ENCODE data around the gene CD47. TPM values are rescaled to one million over a fixed set of nuclear protein-coding genes. Genes with fewer than 3 reads are reported as not detected.

Gene CD47
- total RNA-seq, 1 experiment from 2014 or later: 63.6 TPM

GRCh38 chr3:108036401-108036800 is 54.4 kb downstream of the CD47 start:
- TF ChIP-seq, protein P1, sequence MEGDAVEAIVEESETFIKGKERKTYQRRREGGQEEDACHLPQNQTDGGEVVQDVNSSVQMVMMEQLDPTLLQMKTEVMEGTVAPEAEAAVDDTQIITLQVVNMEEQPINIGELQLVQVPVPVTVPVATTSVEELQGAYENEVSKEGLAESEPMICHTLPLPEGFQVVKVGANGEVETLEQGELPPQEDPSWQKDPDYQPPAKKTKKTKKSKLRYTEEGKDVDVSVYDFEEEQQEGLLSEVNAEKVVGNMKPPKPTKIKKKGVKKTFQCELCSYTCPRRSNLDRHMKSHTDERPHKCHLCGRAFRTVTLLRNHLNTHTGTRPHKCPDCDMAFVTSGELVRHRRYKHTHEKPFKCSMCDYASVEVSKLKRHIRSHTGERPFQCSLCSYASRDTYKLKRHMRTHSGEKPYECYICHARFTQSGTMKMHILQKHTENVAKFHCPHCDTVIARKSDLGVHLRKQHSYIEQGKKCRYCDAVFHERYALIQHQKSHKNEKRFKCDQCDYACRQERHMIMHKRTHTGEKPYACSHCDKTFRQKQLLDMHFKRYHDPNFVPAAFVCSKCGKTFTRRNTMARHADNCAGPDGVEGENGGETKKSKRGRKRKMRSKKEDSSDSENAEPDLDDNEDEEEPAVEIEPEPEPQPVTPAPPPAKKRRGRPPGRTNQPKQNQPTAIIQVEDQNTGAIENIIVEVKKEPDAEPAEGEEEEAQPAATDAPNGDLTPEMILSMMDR (conservative IDR thresholded peaks at IDR 0.05; ENCODE audit: low read depth, low read length): no peak
- TF ChIP-seq EZH2phosphoT487 (IDR thresholded peaks at IDR 0.05; ENCODE audit: borderline replicate concordance, low read length) (no peak), EZH2 (IDR thresholded peaks at IDR 0.05; ENCODE audit: low read length, unreplicated experiment) (no peak)
- no peak overlapping the region for H3K4me2 ChIP-seq (ENCODE audit: low read length)
- no peaks in the 10 kb centered on the region for H3K9me2 ChIP-seq (replicated peaks; ENCODE audit: low read length)
- H3K36me3 ChIP-seq (ENCODE audit: low read depth, low read length): no peaks in the 10 kb centered on the region
- ATAC-seq (no peak), DNase-seq (no peak)
- ChIA-PET POLR2A (ENCODE audit: unreplicated experiment) (no interaction called here), CTCF (no interaction called here)
- H3K9ac ChIP-seq (ENCODE audit: low read length): no peak overlapping the region
- H3F3A ChIP-seq (ENCODE audit: low read length, unreplicated experiment): no peaks in the 10 kb centered on the region
- 0 out of 2 replicates have a peak, but pooled peaks cover 6% of the 10 kb centered on the region for H3K4me1 ChIP-seq (ENCODE audit: insufficient read depth, low read length)
- H3K4me3 ChIP-seq (ENCODE audit: low read length): no peak overlapping the region
- BruUV-seq (replicated peaks): no TSS peak
- no peak overlapping the region for H2AFZ ChIP-seq (ENCODE audit: low read length)
- H3K79me2 ChIP-seq (ENCODE audit: low read length): no peaks in the 10 kb centered on the region
- H3K27ac ChIP-seq (ENCODE audit: low read length): no peak overlapping the region
- no peaks in the 10 kb centered on the region for H3K9me3 ChIP-seq (ENCODE audit: low read length)
- no peaks in the 10 kb centered on the region for H3K27me3 ChIP-seq (ENCODE audit: low read length)
- intact Hi-C loops (cut with micrococcal nuclease): no loop called here
- H4K20me1 ChIP-seq (ENCODE audit: low read length): no peaks in the 10 kb centered on the region

DNA sequence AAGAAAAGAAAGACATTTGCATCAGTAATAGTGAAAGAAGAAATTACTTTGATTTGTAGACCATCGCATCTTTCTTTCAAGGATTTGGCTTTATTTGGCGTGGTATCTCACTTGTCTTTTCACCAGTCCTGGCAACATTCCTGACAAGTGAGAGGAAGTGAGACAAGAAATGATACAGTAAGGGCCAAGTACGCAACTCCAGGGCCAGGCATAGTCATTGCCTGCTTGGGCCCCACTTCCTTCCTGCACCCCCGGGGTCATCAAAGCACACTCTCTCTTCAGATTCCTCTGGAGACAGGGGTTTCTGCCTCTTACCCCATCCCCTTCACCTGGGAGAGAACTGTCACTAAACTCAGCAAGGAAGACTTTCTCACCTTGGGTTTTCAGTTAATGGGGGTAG is 55.1 kb downstream of the CD47 start:
- no peak overlapping the region for H3K4me2 ChIP-seq (ENCODE audit: low read length)
- H3K27me3 ChIP-seq (ENCODE audit: low read length): no peaks in the 10 kb centered on the region
- intact Hi-C loops (cut with micrococcal nuclease): no loop called here
- no peak overlapping the region for H3K4me3 ChIP-seq (ENCODE audit: low read length)
- no peak overlapping the region for H2AFZ ChIP-seq (ENCODE audit: low read length)
- 0 out of 2 replicates have a peak, but pooled peaks cover 6% of the 10 kb centered on the region for H3K4me1 ChIP-seq (ENCODE audit: insufficient read depth, low read length)
- no peaks in the 10 kb centered on the region for H3K36me3 ChIP-seq (ENCODE audit: low read depth, low read length)
- H3K9me2 ChIP-seq (replicated peaks; ENCODE audit: low read length): no peaks in the 10 kb centered on the region
- no peaks in the 10 kb centered on the region for H3K79me2 ChIP-seq (ENCODE audit: low read length)
- TF ChIP-seq EZH2phosphoT487 (IDR thresholded peaks at IDR 0.05; ENCODE audit: borderline replicate concordance, low read length): no peak
- TF ChIP-seq, protein P1 (conservative IDR thresholded peaks at IDR 0.05; ENCODE audit: low read depth, low read length): no peak
- TF ChIP-seq EZH2 (IDR thresholded peaks at IDR 0.05; ENCODE audit: low read length, unreplicated experiment): no peak
- DNase-seq (no peak), ATAC-seq (no peak)
- no peaks in the 10 kb centered on the region for H3F3A ChIP-seq (ENCODE audit: low read length, unreplicated experiment)
- H3K9ac ChIP-seq (ENCODE audit: low read length): no peak overlapping the region
- ChIA-PET CTCF (no interaction called here), POLR2A (ENCODE audit: unreplicated experiment) (no interaction called here)
- H3K9me3 ChIP-seq (ENCODE audit: low read length): no peaks in the 10 kb centered on the region
- no TSS peak for BruUV-seq (replicated peaks)
- no peak overlapping the region for H3K27ac ChIP-seq (ENCODE audit: low read length)
- no peaks in the 10 kb centered on the region for H4K20me1 ChIP-seq (ENCODE audit: low read length)

DNA sequence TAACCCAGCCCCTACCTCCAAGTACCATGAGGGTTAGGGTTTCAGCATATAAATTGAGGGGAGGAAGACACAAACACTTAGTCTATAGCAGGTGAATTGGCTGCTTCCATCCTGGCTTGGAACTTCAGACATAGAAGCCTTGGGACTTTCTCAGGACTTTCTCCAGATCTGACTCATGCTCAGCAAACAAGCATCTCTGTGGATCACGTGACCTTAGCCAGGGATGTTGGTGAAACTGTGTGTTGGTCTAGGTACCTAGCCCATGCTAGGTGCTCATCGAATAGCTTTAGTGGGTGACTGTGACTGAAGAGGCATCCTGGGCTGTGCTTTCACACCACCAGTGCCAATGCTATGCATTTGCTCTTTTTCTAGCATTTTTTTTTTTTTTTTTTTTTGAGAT is 58.9 kb downstream of the CD47 start:
- no TSS peak for BruUV-seq (replicated peaks)
- Histone ChIP-seq H4K20me1 (ENCODE audit: low read length) (no peaks in the 10 kb centered on the region), H3K4me1 (ENCODE audit: insufficient read depth, low read length) (0 out of 2 replicates have a peak, but pooled peaks cover under 1% of the 10 kb centered on the region), H3K4me3 (ENCODE audit: low read length) (no peak overlapping the region), H3K9me3 (ENCODE audit: low read length) (no peaks in the 10 kb centered on the region), H2AFZ (ENCODE audit: low read length) (no peak overlapping the region), H3F3A (ENCODE audit: low read length, unreplicated experiment) (no peaks in the 10 kb centered on the region), H3K36me3 (ENCODE audit: low read depth, low read length) (no peaks in the 10 kb centered on the region), H3K9me2 (replicated peaks; ENCODE audit: low read length) (no peaks in the 10 kb centered on the region), H3K27ac (ENCODE audit: low read length) (no peak overlapping the region), H3K4me2 (ENCODE audit: low read length) (no peak overlapping the region), H3K27me3 (ENCODE audit: low read length) (no peaks in the 10 kb centered on the region), H3K79me2 (ENCODE audit: low read length) (no peaks in the 10 kb centered on the region), H3K9ac (ENCODE audit: low read length) (no peak overlapping the region)
- intact Hi-C loops (cut with micrococcal nuclease): no loop called here
- no peak for TF ChIP-seq EZH2 (IDR thresholded peaks at IDR 0.05; ENCODE audit: low read length, unreplicated experiment)
- no peak for TF ChIP-seq EZH2phosphoT487 (IDR thresholded peaks at IDR 0.05; ENCODE audit: borderline replicate concordance, low read length)
- TF ChIP-seq, protein P1 (conservative IDR thresholded peaks at IDR 0.05; ENCODE audit: low read depth, low read length): no peak
- ChIA-PET POLR2A (ENCODE audit: unreplicated experiment) (no interaction called here), CTCF (interaction anchor here (0.6 kb wide), 1 partner anchor 147 kb away, joined by 4 read pairs; no protein-coding TSS in a partner anchor)
- DNase-seq (peak; percentile 72), ATAC-seq (peak; percentile 94)

Data from PC-3 (cell line).